HG03039 (cell line): ENCODE results near the gene TBXAS1.

Source experiments
- ATAC-seq: cut with Tn5 transposase; IDR thresholded peaks from one replicate; pipeline ENCODE4 v1.9.1; 2021; ENCODE audit warnings: mild to moderate bottlenecking, moderate library complexity; ENCODE audit not compliant: unreplicated experiment

Gene TBXAS1

GRCh38 chr7:139973101-139974050, 144.3 kb downstream of the TBXAS1 start:
- ATAC-seq, result no peak

GRCh38 chr7:139974179-139974811, 145.2 kb downstream of the TBXAS1 start:
- ATAC-seq, result no peak

- no peak for ATAC-seq
Observed at GRCh38 chr7:139976055-139976837, 147.2 kb downstream of the TBXAS1 start.

GRCh38 chr7:139976838-139977656, 148.0 kb downstream of the TBXAS1 start:
- no peak for ATAC-seq

- ATAC-seq, result no peak
Observed at GRCh38 chr7:139981511-139981895, 152.4 kb downstream of the TBXAS1 start.

GRCh38 chr7:139982927-139983920, 154.2 kb downstream of the TBXAS1 start:
- no peak for ATAC-seq

- ATAC-seq, result no peak
Observed at GRCh38 chr7:139984642-139985539, 155.8 kb downstream of the TBXAS1 start.

- ATAC-seq, result no peak
Observed at GRCh38 chr7:139985811-139986210, 156.7 kb downstream of the TBXAS1 start.

GRCh38 chr7:139987691-139988516, 158.8 kb downstream of the TBXAS1 start:
- no peak for ATAC-seq

GRCh38 chr7:139989366-139990141, 160.5 kb downstream of the TBXAS1 start:
- no peak for ATAC-seq

- no peak for ATAC-seq
Observed at GRCh38 chr7:139990142-139990535, 161.1 kb downstream of the TBXAS1 start.

- ATAC-seq, result no peak
Observed at GRCh38 chr7:139990571-139991268, 161.7 kb downstream of the TBXAS1 start.

- ATAC-seq, result no peak
Observed at GRCh38 chr7:139991269-139991666, 162.2 kb downstream of the TBXAS1 start.

GRCh38 chr7:139991911-139992310, 162.8 kb downstream of the TBXAS1 start:
- no peak for ATAC-seq

- ATAC-seq, result no peak
Observed at GRCh38 chr7:139992353-139993044, 163.4 kb downstream of the TBXAS1 start.
